Fibroblast of villous mesenchyme (primary cell): ENCODE measurements around the gene KCNK18. TPM values are rescaled to one million over a fixed set of nuclear protein-coding genes. Genes with fewer than 3 reads are reported as not detected.
A peak's percentile ranks its signal among the peaks of the same experiment; 100 is the strongest.

Experiments used
- DNase-seq: peaks from one replicate; pipeline ENCODE4 v3.0.0-alpha.2; 2010; ENCODE audit warnings: low read depth
- H3K4me3 ChIP-seq: 2 replicates; pipeline ENCODE4 v1.5.1; 2011; ENCODE audit warnings: low read depth, mild to moderate bottlenecking, low read length
- total RNA-seq: library from RNA; depleted of rRNA; stranded (reverse); fragments of >200 nt; gene quantifications from 2 replicates; pipeline ENCODE4 v1.2.3, GENCODE V29; 2012
- TF ChIP-seq, protein P1 (sequence below): IDR thresholded peaks from 2 replicates; pipeline ENCODE4 v1.5.1; 2012; ENCODE audit warnings: low read depth, mild to moderate bottlenecking, low read length; ENCODE audit not compliant: insufficient read depth

The KCNK18 gene
- total RNA-seq, 1 donor: not detected

DNA sequence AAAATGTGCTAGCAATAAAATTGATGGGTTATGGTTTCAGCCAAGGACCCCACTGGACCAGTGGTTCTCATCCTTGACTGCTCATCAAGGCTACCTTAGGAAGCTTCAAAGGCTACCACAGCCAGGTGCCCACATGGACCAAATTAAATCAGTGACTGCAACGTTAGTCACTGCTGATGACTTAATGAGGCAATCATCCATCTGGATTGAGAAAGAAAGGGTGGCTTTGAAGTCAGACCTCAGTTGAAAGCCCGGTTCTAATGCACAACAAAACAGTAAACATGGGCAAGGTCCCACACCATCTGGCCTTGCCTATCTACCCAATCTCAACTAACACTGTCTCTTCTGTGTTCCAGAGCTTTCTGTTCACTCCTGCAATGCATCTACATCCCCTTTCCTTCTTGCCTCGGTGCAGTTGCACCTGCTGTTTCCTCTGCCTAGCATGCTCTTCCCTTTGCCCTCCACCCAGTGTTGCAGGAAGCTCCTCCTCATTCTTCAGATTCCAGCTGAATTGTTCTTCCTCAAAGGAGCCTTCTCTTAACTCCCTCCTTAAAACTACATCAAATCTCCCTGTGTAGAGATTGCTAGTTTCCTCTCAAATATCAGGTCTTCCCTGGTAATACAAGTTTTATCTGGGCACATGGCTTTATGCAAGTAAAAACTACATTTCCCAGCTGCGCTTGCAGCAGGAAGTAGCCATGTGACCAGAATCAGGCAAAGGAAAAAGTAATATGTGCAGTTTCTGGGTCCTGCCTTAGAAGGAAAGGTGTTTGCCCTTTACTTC, 10.3 kb upstream of the KCNK18 start:
- TF ChIP-seq, protein P1, sequence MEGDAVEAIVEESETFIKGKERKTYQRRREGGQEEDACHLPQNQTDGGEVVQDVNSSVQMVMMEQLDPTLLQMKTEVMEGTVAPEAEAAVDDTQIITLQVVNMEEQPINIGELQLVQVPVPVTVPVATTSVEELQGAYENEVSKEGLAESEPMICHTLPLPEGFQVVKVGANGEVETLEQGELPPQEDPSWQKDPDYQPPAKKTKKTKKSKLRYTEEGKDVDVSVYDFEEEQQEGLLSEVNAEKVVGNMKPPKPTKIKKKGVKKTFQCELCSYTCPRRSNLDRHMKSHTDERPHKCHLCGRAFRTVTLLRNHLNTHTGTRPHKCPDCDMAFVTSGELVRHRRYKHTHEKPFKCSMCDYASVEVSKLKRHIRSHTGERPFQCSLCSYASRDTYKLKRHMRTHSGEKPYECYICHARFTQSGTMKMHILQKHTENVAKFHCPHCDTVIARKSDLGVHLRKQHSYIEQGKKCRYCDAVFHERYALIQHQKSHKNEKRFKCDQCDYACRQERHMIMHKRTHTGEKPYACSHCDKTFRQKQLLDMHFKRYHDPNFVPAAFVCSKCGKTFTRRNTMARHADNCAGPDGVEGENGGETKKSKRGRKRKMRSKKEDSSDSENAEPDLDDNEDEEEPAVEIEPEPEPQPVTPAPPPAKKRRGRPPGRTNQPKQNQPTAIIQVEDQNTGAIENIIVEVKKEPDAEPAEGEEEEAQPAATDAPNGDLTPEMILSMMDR: no peak
- peak; percentile 20 for DNase-seq

DNA sequence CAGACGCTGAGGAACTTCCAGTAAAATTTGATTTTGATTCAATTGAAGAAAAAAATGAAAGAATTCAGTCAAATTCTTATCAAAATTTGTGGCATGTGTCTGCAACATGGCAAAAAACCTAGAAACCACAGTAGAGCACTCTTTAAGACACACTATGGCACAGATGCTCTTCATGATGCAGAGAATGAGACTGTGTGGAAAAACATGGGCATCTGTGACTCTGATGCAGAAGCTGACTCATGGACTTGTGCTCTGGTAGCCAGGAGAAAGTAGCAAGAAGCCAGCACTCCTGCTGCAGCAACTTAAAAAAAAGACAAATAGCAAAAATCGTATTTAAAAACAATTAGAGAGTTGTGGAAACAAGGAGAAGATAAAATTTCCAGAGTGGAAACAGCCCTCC, 8.9 kb upstream of the KCNK18 start:
- TF ChIP-seq, protein P1: no peak
- no peak for DNase-seq

More for the DNA sequence above, 10.3 kb upstream of the KCNK18 start:
- no peak overlapping the region for H3K4me3 ChIP-seq

DNA sequence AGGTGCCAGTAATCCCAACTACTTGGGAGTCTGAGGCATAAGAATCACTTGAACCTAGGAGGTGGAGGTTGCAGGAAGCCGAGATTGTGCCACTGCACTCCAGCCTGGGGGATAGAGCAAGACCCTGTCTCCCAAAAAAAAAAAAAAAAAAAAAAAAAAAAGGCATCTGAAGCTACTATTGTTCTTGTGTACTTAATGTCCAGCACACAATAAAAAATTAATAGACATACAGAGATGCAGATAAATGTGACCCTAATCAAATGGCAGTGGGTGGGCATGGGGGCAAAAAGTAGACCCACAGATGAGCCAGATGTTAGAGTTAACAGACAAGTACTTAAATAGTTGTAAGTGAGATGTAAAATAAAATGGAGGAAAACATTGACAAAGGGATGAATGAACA, 7.7 kb upstream of the KCNK18 start:
- no peak overlapping the region for H3K4me3 ChIP-seq
- no peak for DNase-seq
- TF ChIP-seq, protein P1: no peak

More for the DNA sequence above, 8.9 kb upstream of the KCNK18 start:
- H3K4me3 ChIP-seq: no peak overlapping the region

DNA sequence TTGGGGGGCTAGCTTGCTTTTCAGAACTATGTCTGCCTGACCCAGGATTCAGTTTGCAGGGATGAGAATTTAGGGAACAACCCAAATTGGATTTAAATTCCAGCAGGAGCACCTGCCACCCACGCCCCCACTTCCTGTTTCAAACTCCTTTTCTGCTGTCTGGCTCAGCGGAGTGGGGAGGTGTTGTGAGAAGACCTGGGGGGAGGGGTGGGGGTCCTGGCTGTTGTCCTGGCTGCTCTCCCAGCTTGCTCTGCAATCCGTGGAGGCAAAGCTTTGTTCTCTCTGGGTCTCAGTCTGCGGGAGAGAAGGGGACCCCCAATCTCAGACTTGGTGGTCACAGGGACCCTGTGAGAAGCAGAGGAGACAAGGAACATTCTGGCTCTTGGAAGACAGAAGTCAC, 799 bp downstream of the KCNK18 start:
- TF ChIP-seq, protein P1: no peak
- no peak overlapping the region for H3K4me3 ChIP-seq
- DNase-seq: no peak

DNA sequence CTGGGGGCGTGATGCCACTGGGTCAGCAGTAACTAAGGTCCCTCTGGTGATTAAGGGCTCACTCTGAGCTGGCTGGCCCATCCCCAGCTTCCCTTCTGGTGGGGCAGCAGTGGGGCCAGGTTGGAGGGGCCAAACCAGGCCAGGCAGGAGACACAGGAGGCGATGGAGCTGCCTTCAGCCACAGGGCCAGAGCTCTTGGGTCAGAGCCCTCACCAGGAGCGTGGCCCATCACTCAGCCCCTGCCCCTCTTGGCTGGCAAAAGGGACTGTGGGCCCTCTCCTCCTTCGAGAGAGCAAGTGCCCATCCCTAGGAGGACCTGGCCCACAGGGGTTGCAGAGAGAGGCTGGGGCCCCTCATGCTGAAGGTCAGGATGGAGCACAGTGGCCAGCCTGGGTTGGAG, 4.5 kb downstream of the KCNK18 start:
- DNase-seq: no peak
- H3K4me3 ChIP-seq: no peak overlapping the region
- TF ChIP-seq, protein P1: no peak

DNA sequence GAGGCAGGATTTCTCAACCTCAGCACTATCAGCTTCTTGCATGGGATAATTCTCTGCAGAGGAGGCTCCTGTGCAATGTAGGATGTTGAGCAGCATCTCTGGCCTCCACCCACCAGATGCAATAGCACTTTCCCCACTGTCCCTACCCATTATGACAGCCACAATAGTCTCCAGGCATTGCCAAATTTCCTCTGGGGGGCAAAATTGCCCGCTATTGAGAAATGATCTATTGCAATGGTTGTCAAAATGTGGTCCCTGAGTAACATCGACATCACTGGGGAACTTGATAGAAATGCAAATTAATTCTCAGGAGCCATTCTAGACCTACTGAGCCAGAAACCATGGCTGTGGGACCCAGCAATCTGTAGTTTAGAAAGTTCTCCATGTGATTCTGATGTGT, 7.0 kb downstream of the KCNK18 start:
- TF ChIP-seq, protein P1: no peak
- DNase-seq: no peak
- H3K4me3 ChIP-seq: no peak overlapping the region

DNA sequence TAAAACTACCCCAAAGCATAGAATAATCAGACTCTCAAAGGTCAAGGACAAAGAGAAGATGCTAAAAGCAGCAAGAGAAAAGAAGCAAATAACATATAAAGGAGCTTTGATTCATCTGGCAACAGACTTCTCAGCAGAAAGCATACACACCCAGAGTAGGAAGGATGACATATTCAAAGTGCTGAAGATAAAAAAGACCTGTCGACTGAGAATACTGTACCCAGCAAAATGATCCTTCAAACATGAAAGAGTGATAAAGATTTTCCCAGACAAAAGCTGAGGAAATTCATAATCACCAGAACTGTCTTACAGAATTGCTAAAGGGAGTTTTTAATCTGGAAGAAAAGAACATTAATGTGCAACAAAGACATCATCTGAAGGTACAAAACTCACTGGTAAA, 14.9 kb downstream of the KCNK18 start:
- H3K4me3 ChIP-seq: no peak overlapping the region
- TF ChIP-seq, protein P1: no peak
- DNase-seq: no peak
